ENCODE measurements around the gene SERINC3. TPM values are rescaled to one million over a fixed set of nuclear protein-coding genes. Genes with fewer than 3 reads are reported as not detected.

The SERINC3 gene
- total and polyA plus RNA-seq, 8 donors, result 14.5 to 52.1 (median 31.3) TPM

- 13 to 21% methylated on average over 3 of the region's 3 CpGs for WGBS, 2 donors
- intact Hi-C loops (cut with DNase I), result loop anchor here in 2 of 3 donors (10.0 kb wide), 2 partner anchors 240 to 250 kb away; partner anchors contain the start of gene OSER1 (in 1 of the 2)
- TF ChIP-seq CTCF (IDR thresholded peaks at IDR 0.05), result no peak
- peak; percentile 62 to 84 (median 79) for ATAC-seq
- Histone ChIP-seq H3K4me1 (peaks cover 2 to 13% (median 6%) of the 10 kb centered on the region in 3 donors), H3K36me3 (no peaks in the 10 kb centered on the region), H3K27ac (peak overlapping the region in 2 of 4 donors; percentile 8 to 16), H3K9me3 (no peaks in the 10 kb centered on the region), H3K4me3 (no peak overlapping the region), H3K27me3 (no peaks in the 10 kb centered on the region)
- FAIRE-seq, result no peak
- DNase-seq, result peak; percentile 63 to 86 (median 80)
Observed at GRCh38 chr20:44465001-44465560, 56.8 kb downstream of the SERINC3 start.

DNA sequence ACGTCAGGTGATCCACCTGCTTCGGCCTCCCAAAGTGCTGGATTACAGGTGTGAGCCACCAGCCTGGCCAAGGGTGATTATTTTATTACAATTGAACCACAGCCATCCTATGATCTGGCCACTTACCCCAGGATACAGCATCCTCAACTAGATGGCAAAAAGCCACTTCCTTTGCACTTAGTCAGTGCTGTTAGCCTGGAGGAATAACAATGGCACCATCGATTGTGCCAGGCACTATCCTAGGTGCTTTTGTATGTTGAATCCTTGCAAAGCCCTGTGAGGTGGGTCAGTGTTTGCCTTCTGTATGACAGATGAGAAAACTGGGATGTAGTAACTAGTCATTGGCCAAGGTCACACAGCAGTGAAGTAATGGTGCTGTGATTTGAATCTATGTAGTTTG is 57.4 kb downstream of the SERINC3 start:
- no peaks in the 10 kb centered on the region for H3K9me3 ChIP-seq
- H3K36me3 ChIP-seq, result no peaks in the 10 kb centered on the region
- WGBS, 2 donors, result 73 to 83% methylated on average over 3 of the region's 3 CpGs
- no peak for FAIRE-seq
- intact Hi-C loops (cut with DNase I), result loop anchor here in 2 of 3 donors (10.0 kb wide), 2 partner anchors 240 to 250 kb away; partner anchors contain the start of gene OSER1 (in 1 of the 2)
- DNase-seq, result no peak
- peak overlapping the region in 1 of 4 donors; percentile 16 for H3K27ac ChIP-seq
- H3K27me3 ChIP-seq, result no peaks in the 10 kb centered on the region
- no peak overlapping the region for H3K4me3 ChIP-seq
- no peak for TF ChIP-seq CTCF (IDR thresholded peaks at IDR 0.05)
- ATAC-seq, result no peak
- H3K4me1 ChIP-seq, result peaks cover 0 to 12% (median 6%) of the 10 kb centered on the region in 3 donors

DNA sequence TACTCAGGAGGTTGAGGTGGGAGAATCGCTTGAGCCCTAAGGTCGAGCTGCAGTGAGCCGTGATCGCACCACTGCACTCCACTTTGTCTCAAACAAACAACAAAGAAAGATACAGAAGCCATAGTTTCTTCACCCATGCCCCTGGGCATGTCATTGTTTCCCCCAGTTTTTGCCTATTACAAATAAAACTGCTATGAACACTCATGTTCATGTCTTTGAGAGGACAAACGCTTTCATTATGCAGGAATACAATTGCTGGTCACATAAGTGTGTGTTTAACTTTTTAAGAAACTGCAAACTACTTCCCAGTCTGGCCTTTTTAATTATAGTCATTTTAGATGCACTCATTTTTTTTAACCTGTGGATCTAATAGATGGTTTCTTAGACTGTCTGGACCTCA is 58.4 kb downstream of the SERINC3 start:
- DNase-seq, result no peak
- H3K36me3 ChIP-seq, result no peaks in the 10 kb centered on the region
- no peak for TF ChIP-seq CTCF (IDR thresholded peaks at IDR 0.05)
- no peaks in the 10 kb centered on the region for H3K9me3 ChIP-seq
- no peak for FAIRE-seq
- peaks cover 0 to 12% (median 6%) of the 10 kb centered on the region in 3 donors for H3K4me1 ChIP-seq
- H3K27ac ChIP-seq, result no peak overlapping the region
- intact Hi-C loops (cut with DNase I), result loop anchor here in 2 of 3 donors (10.0 kb wide), 2 partner anchors 239 to 249 kb away; partner anchors contain the start of gene OSER1 (in 1 of the 2)
- no peaks in the 10 kb centered on the region for H3K27me3 ChIP-seq
- no peak for ATAC-seq
- WGBS, 2 donors, result 67 to 84% methylated on average over 5 of the region's 5 CpGs
- H3K4me3 ChIP-seq, result no peak overlapping the region

- TF ChIP-seq CTCF (IDR thresholded peaks at IDR 0.05), result no peak
- DNase-seq (no peak), FAIRE-seq (no peak), ATAC-seq (no peak)
- Histone ChIP-seq H3K27ac (peak overlapping the region in 1 of 4 donors; percentile 37), H3K9me3 (no peaks in the 10 kb centered on the region), H3K4me1 (peaks cover 0 to 12% (median 6%) of the 10 kb centered on the region in 3 donors), H3K4me3 (no peak overlapping the region), H3K27me3 (no peaks in the 10 kb centered on the region), H3K36me3 (no peaks in the 10 kb centered on the region)
- WGBS, 2 donors, result 35 to 36% methylated on average over 5 of the region's 5 CpGs
- intact Hi-C loops (cut with DNase I), result loop anchor here in 2 of 3 donors (10.0 kb wide), 2 partner anchors 237 to 247 kb away; partner anchors contain the start of gene OSER1 (in 1 of the 2)
Observed at GRCh38 chr20:44461803-44462174, 60.1 kb downstream of the SERINC3 start.
